ACC112 (cell line): Measurements from ENCODE around the gene RXFP3.

Experiments used
- H2AFZ ChIP-seq: fragments of 200-600 bp; sonication (generic); one replicate; pipeline ENCODE4 v1.6.0; 2017; ENCODE audit warnings: antibody characterized with exemption, low read length; ENCODE audit not compliant: unreplicated experiment
- H3K27ac ChIP-seq: fragments of 200-600 bp; sonication (generic); 2 replicates; pipeline ENCODE4 v1.5.1; 2014; ENCODE audit warnings: low read depth, mild to moderate bottlenecking, antibody characterized with exemption, low read length, moderate library complexity
- H3K27me3 ChIP-seq: fragments of 200-600 bp; sonication (generic); 2 replicates; pipeline ENCODE4 v1.6.1; 2014; ENCODE audit warnings: mild to moderate bottlenecking, antibody characterized with exemption, low read length, moderate library complexity, mixed read lengths; ENCODE audit not compliant: insufficient read depth
- H3K36me3 ChIP-seq: fragments of 200-600 bp; sonication (generic); 2 replicates; pipeline ENCODE4 v1.6.1; 2016; ENCODE audit warnings: mild to moderate bottlenecking, antibody characterized with exemption, low read length, moderate library complexity, mixed read lengths; ENCODE audit not compliant: insufficient read depth
- H3K4me1 ChIP-seq: fragments of 200-600 bp; sonication (generic); one replicate; pipeline ENCODE4 v1.6.1; 2016; ENCODE audit warnings: low read length, mixed read lengths; ENCODE audit not compliant: insufficient read depth, unreplicated experiment, control insufficient read depth
- H3K4me3 ChIP-seq: fragments of 200-600 bp; sonication (generic); 2 replicates; pipeline ENCODE4 v1.5.1; 2014; ENCODE audit warnings: mild to moderate bottlenecking, low read depth, low read length
- H3K79me2 ChIP-seq: fragments of 200-600 bp; sonication (generic); one replicate; pipeline ENCODE4 v1.6.0; 2016; ENCODE audit warnings: low read length; ENCODE audit not compliant: control insufficient read depth, unreplicated experiment, insufficient read depth

RXFP3 gene, protein sequence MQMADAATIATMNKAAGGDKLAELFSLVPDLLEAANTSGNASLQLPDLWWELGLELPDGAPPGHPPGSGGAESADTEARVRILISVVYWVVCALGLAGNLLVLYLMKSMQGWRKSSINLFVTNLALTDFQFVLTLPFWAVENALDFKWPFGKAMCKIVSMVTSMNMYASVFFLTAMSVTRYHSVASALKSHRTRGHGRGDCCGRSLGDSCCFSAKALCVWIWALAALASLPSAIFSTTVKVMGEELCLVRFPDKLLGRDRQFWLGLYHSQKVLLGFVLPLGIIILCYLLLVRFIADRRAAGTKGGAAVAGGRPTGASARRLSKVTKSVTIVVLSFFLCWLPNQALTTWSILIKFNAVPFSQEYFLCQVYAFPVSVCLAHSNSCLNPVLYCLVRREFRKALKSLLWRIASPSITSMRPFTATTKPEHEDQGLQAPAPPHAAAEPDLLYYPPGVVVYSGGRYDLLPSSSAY

DNA sequence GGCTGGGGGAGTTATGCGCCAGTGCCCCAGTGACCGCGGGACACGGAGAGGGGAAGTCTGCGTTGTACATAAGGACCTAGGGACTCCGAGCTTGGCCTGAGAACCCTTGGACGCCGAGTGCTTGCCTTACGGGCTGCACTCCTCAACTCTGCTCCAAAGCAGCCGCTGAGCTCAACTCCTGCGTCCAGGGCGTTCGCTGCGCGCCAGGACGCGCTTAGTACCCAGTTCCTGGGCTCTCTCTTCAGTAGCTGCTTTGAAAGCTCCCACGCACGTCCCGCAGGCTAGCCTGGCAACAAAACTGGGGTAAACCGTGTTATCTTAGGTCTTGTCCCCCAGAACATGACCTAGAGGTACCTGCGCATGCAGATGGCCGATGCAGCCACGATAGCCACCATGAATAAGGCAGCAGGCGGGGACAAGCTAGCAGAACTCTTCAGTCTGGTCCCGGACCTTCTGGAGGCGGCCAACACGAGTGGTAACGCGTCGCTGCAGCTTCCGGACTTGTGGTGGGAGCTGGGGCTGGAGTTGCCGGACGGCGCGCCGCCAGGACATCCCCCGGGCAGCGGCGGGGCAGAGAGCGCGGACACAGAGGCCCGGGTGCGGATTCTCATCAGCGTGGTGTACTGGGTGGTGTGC lies at the start of gene RXFP3:
Gene RXFP3 (plus strand): TSS at position 6 of the 636 bp plus-strand sequence. CDS start 355 bp downstream, at position 361.
- Histone ChIP-seq H3K27me3 (peaks cover 55% of the 10 kb centered on the region), H3K79me2 (no peaks in the 10 kb centered on the region), H3K27ac (no peak within 1 kb of the TSS), H2AFZ (peak within 1 kb of the TSS; percentile 39), H3K36me3 (no peaks in the 10 kb centered on the region), H3K4me3 (peak within 1 kb of the TSS; percentile 77), H3K4me1 (peaks cover 14% of the 10 kb centered on the region)

DNA sequence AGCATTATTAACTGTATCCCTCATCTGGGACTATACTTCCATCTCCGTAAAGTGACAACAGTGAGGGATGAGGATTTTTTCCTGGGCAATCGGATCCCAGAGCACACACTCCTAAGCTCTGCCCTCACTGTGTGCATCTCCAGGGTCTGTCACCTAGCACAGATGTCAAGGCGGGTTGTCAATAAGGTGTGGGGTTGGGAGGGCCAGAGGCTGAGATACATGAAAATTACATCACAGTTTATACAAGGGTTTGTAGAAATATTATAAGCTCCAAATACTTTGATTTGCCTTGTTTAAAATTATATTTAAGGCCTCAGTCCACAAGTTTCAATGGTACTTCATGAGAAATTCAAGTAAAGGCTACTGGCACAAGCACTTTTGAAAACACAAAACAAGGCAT lies 48.9 kb upstream of the RXFP3 start:
- Histone ChIP-seq H3K27ac (no peak overlapping the region), H3K4me1 (peaks cover 12% of the 10 kb centered on the region), H3K79me2 (peaks cover 76% of the 10 kb centered on the region), H3K27me3 (no peaks in the 10 kb centered on the region), H3K36me3 (no peaks in the 10 kb centered on the region; the same call in 1 of the 2 replicates), H2AFZ (no peak overlapping the region), H3K4me3 (no peak overlapping the region)

DNA sequence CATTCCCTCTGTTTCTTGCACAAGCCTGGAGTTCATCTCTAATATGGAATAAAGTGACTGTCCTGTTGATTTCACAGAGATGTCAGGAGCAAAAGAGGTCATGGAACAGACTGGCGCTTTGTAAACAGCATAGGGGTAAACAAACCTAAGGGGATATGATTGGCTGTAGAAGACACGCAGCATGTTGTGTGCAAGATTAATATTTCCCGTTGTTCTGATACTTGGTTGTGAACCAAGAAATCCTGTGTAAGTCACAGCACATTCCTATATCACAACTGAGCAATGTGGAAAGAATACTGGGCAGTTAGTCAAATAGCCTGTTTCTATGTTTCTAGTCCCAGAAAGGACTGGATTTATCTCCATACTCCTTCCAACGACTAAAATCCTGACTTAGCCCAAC lies 47.6 kb upstream of the RXFP3 start:
- Histone ChIP-seq H3K36me3 (no peaks in the 10 kb centered on the region; the same call in 1 of the 2 replicates), H3K4me1 (peaks cover 24% of the 10 kb centered on the region), H3K27me3 (no peaks in the 10 kb centered on the region), H2AFZ (no peak overlapping the region), H3K79me2 (peaks cover 70% of the 10 kb centered on the region), H3K4me3 (peak overlapping the region; percentile 61), H3K27ac (no peak overlapping the region)

DNA sequence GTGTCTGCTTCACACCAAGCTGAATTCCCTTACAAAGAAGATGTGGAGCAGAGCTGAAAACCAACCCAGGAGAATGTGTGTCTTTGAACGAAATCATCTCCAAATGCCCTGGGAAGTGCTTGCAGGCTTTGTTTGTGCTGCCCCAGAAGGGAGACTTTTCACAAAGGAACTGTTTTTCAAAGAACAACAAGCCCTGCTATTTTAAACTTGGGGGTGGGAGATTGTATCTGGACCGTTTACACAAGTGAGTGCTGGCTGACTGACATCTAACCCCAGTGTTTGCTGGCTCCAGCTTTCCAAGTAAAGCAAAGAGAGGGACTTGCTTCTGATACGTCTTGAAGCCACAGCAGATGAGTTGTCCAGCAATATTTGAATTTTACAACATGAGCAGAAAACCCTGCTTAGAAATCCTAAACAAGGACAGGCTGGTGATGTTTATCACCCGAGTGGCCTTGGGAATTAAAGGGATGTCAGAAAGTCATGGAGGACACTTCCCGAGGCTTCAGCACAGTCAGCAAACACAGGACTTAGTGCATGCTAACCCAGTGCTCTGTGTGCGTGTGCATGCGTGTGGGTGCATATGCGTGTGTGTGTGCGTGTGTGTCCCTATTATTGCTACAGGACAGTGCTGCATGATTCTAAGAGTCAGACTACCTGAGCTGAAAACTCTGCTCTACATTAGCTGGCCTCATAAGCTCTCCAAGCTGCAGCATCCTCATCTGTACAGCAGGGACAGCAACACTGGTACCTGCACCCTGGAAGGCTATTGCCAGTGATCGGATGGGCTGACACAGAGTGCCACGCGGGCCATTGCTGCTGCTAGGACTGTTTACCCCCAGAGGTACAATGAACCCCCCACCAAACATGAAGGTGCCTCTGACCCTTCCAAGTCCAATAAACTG lies 45.8 kb upstream of the RXFP3 start:
- H3K27ac ChIP-seq: peak overlapping the region; percentile 40; the same call in 1 of the 2 replicates
- H3K4me1 ChIP-seq: peaks cover 35% of the 10 kb centered on the region
- H3K4me3 ChIP-seq: peak overlapping the region; percentile 81
- H3K36me3 ChIP-seq: no peaks in the 10 kb centered on the region
- H3K27me3 ChIP-seq: no peaks in the 10 kb centered on the region
- H2AFZ ChIP-seq: peak overlapping the region; percentile 53
- peaks cover 57% of the 10 kb centered on the region for H3K79me2 ChIP-seq

DNA sequence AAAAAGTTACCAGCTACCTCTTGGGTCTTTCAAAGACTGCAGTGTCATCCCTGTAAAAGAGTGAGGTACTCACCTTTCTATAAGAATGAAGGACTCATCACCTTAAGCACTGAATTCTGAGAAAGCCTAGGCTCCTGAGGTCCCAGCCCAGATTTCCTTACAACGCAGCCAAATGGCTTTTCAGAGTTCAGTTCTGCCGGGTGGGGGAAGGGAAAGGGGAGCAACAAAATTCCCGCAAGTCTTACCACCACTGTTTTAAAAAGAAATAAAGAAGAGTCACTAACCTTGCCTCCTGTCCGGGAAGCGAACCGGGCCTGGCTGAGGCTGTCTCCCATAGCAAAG lies 44.8 kb upstream of the RXFP3 start:
- H3K27ac ChIP-seq: peak overlapping the region; percentile 40
- peak overlapping the region; percentile 3 for H2AFZ ChIP-seq
- peak overlapping the region; percentile 81 for H3K4me3 ChIP-seq
- peaks cover 48% of the 10 kb centered on the region for H3K79me2 ChIP-seq
- H3K27me3 ChIP-seq: no peaks in the 10 kb centered on the region
- no peaks in the 10 kb centered on the region for H3K36me3 ChIP-seq
- peaks cover 35% of the 10 kb centered on the region for H3K4me1 ChIP-seq

DNA sequence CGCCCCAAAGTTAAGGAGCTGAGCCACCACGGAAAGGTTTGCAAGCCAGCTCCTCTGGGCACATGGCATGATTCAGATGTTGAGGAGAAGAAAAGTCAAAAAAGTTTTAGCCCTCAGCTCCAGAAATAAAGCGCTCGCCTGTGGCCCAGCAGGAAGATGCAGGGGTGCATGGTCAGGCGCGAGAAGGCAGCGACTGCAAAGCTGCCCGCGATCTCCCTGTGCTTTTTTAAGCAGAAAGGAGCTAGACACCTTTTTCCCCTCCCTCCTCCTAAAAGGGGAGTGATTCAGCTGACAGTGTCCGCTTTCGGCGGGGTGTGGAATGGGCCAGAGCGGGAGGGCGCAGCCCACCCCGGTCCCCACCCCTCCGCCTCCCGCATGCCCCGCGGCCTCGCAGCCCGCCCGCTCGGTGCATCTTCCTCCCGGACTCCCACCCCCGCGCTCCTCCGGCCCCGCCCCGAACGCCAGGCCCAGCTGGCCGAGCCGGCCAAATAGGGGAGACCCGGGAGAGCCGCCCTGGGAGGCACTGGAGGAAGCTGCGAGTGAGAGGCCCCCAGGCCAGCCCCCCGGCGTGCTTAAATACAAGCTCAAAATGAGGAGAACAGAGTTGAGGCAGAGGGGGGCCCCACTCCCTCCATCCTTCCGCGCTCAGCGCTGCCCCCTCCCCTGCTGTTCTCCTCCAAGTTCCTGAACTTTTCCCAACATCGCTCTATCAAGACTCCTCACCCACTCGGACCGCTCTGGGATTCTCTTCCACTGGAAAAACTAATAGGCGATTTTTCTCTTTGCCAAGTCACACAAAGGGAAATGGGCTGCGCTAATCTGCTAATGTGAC lies 44.2 kb upstream of the RXFP3 start, which contains the start of gene ADAMTS12:
Gene ADAMTS12 (minus strand): TSS at position 203 of the 832 bp plus-strand sequence. CDS start 134 bp downstream, at position 69.
- Histone ChIP-seq H2AFZ (peak within 1 kb of the TSS; percentile 24), H3K27ac (peak within 1 kb of the TSS; percentile 58), H3K79me2 (peaks cover 42% of the 10 kb centered on the region), H3K27me3 (no peaks in the 10 kb centered on the region), H3K36me3 (no peaks in the 10 kb centered on the region), H3K4me3 (peak within 1 kb of the TSS; percentile 81), H3K4me1 (peaks cover 35% of the 10 kb centered on the region)

DNA sequence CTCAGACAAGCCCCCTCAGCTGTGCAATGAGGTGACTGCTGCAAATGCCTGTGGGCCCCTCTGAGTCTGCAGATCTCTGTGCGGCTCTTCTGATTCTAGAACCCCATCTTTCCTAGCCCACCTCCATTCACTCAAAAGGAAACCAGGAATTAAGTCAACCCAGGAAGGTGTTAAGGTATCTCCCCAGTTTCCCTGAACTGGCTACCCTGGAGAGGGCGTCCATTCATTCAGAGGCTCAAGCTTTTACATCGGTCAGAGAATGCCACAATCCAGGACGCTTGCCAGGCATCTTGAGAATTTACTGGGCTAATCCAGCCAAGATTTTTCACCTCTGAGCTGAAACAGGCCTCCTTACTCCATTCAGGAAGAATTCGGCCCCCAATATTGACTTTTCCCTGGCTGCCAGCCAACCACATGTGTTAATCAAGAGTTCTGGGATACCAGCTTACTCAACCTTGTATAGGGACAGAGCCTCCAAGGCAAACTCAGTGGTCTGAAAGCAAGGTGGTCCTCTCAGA lies 43.5 kb upstream of the RXFP3 start:
- peak overlapping the region; percentile 81 for H3K4me3 ChIP-seq
- H3K79me2 ChIP-seq: peaks cover 35% of the 10 kb centered on the region
- H3K27ac ChIP-seq: peak overlapping the region; percentile 58
- no peaks in the 10 kb centered on the region for H3K27me3 ChIP-seq
- no peaks in the 10 kb centered on the region for H3K36me3 ChIP-seq
- no peak overlapping the region for H2AFZ ChIP-seq
- H3K4me1 ChIP-seq: peaks cover 35% of the 10 kb centered on the region

DNA sequence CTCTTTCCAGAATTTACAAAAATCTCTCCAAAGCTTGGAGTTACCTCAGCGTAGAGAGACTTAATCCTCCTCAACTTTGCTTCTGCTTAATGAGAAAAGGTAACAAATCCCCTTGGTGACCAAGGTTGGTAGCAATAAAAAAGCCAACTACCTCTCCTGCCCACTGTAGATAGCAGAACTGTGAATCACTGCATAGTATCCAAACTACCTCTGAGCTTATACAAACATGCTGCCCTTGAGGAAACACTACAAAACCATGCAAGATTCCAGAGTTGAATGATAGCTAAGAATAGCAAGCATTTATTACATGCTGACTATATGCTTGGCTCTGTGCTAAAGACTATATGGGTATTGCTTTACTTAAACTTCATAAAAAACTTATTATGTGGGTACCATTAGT lies 41.6 kb upstream of the RXFP3 start:
- Histone ChIP-seq H3K4me3 (no peak overlapping the region), H2AFZ (no peak overlapping the region), H3K27ac (no peak overlapping the region), H3K4me1 (peaks cover 25% of the 10 kb centered on the region), H3K36me3 (no peaks in the 10 kb centered on the region), H3K79me2 (peaks cover 17% of the 10 kb centered on the region), H3K27me3 (no peaks in the 10 kb centered on the region)

DNA sequence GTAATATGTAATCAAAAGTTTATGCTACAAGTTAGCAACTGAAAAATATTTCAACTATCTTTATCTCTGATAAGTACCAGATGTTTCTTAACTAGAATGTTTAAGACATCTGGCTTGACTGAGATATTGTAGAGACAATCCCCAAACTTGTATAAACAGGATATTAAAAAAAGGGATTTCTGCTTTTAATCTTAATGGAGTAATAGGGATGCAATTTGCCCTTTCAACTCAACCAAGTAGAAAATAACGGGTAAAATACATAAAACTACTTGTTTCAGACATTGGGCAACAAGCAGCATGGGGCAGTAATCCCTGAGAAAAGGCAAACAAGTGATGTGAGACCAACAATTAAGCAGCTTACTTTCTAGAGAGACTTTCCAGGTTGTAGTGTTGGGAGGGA lies 35.0 kb upstream of the RXFP3 start:
- no peaks in the 10 kb centered on the region for H3K36me3 ChIP-seq
- H3K4me3 ChIP-seq: no peak overlapping the region
- no peaks in the 10 kb centered on the region for H3K27me3 ChIP-seq
- H3K79me2 ChIP-seq: no peaks in the 10 kb centered on the region
- H2AFZ ChIP-seq: no peak overlapping the region
- H3K4me1 ChIP-seq: no peaks in the 10 kb centered on the region
- no peak overlapping the region for H3K27ac ChIP-seq
